ENCODE measurements around the gene VPS54.

VPS54 gene

DNA sequence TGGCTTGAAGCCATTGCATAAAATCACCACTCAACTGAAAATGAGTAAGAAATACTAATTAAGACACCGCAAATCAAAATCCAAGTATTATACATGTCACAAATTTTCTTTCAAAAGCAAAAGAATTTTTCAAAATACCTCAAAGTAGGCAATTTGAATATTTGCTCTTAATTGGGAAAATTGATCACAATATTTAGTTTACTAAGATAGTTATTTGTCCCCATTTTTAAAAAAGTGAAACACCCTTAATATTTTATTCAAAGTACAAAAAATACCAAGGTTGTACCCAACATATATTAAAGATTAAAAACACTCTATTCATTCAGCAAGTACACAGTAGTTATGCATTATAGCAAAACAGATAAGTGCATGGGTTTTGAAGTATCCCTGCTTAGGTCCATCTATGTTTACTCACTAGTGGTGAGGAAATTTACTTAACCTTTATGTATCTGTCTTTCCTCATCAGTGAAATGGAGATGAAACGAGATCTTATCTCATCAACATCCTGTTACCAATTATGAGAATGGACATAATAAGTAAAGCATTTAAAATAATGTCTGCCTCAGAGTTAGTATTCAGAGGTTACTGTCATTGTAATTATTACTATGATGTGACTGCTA lies 35.1 kb downstream of the VPS54 start:
- no peak for DNase-seq (ENCODE audit: low read depth in 2 of 2)
- TF ChIP-seq, protein P1, sequence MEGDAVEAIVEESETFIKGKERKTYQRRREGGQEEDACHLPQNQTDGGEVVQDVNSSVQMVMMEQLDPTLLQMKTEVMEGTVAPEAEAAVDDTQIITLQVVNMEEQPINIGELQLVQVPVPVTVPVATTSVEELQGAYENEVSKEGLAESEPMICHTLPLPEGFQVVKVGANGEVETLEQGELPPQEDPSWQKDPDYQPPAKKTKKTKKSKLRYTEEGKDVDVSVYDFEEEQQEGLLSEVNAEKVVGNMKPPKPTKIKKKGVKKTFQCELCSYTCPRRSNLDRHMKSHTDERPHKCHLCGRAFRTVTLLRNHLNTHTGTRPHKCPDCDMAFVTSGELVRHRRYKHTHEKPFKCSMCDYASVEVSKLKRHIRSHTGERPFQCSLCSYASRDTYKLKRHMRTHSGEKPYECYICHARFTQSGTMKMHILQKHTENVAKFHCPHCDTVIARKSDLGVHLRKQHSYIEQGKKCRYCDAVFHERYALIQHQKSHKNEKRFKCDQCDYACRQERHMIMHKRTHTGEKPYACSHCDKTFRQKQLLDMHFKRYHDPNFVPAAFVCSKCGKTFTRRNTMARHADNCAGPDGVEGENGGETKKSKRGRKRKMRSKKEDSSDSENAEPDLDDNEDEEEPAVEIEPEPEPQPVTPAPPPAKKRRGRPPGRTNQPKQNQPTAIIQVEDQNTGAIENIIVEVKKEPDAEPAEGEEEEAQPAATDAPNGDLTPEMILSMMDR (IDR thresholded peaks at IDR 0.05; ENCODE audit: low read depth, low read length): no peak
- no peak overlapping the region for H3K4me3 ChIP-seq (replicated peaks in 1 of 2; ENCODE audit: low read depth in 2 of 2, low read length in 2 of 2)

GRCh38 chr2:63982335-63982734 lies 36.9 kb downstream of the VPS54 start:
- TF ChIP-seq, protein P1 (IDR thresholded peaks at IDR 0.05; ENCODE audit: low read depth, low read length): no peak
- no peak overlapping the region for H3K4me3 ChIP-seq (replicated peaks in 1 of 2; ENCODE audit: low read depth in 2 of 2, low read length in 2 of 2)
- no peak for DNase-seq (ENCODE audit: low read depth in 2 of 2)

DNA sequence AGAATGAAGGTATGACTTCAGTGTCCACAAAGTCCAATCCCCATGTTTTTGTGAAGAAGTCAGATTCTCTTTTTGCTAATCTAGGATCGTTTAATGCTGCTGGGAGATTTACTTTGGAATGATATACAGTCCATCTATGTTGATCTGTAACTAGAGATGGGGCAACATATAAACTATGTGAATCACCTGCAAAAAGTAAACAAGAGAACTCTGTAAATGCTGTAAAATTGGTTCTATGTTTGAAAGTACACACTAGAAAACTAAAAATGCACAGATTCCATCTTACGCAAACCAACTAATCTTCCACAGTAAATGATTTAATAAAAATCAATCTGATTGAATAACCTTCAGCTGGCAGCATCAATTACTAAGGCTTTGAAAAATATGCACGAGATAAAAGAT lies 37.5 kb downstream of the VPS54 start:
- H3K4me3 ChIP-seq (replicated peaks in 1 of 2; ENCODE audit: low read depth in 2 of 2, low read length in 2 of 2): no peak overlapping the region
- no peak for DNase-seq (ENCODE audit: low read depth in 2 of 2)
- TF ChIP-seq, protein P1 (IDR thresholded peaks at IDR 0.05; ENCODE audit: low read depth, low read length): no peak

- TF ChIP-seq, protein P1 (IDR thresholded peaks at IDR 0.05; ENCODE audit: low read depth, low read length): no peak
- no peak overlapping the region for H3K4me3 ChIP-seq (replicated peaks in 1 of 2; ENCODE audit: low read depth in 2 of 2, low read length in 2 of 2)
- no peak for DNase-seq (ENCODE audit: low read depth in 2 of 2)
These were observed 38.4 kb downstream of the VPS54 start for GRCh38 chr2:63980794-63981193.

GRCh38 chr2:63977904-63978303 lies 41.3 kb downstream of the VPS54 start:
- DNase-seq (ENCODE audit: low read depth in 2 of 2): no peak
- H3K4me3 ChIP-seq (replicated peaks in 1 of 2; ENCODE audit: low read depth in 2 of 2, low read length in 2 of 2): no peak overlapping the region
- TF ChIP-seq, protein P1 (IDR thresholded peaks at IDR 0.05; ENCODE audit: low read depth, low read length): no peak

GRCh38 chr2:63976125-63976510 lies 43.1 kb downstream of the VPS54 start:
- TF ChIP-seq, protein P1 (IDR thresholded peaks at IDR 0.05; ENCODE audit: low read depth, low read length): no peak
- no peak for DNase-seq (ENCODE audit: low read depth in 2 of 2)
- H3K4me3 ChIP-seq (replicated peaks in 1 of 2; ENCODE audit: low read depth in 2 of 2, low read length in 2 of 2): no peak overlapping the region
